Ishikawa (cell line): ENCODE results near the gene PCDHGA8.

Experiments
- EGR1 ChIP-seq: IDR thresholded peaks from 2 replicates; pipeline ENCODE4 v1.6.1; 2012
- EP300 ChIP-seq: IDR thresholded peaks from 2 replicates; pipeline ENCODE4 v1.6.1; 2012; ENCODE audit warnings: borderline replicate concordance
- ZBTB7A ChIP-seq: IDR thresholded peaks from 2 replicates; pipeline ENCODE4 v1.6.1; 2012; ENCODE audit warnings: low read depth
- TF ChIP-seq, protein P1 (sequence below): IDR thresholded peaks from 2 replicates; pipeline ENCODE4 v1.6.1; 2012

DNA sequence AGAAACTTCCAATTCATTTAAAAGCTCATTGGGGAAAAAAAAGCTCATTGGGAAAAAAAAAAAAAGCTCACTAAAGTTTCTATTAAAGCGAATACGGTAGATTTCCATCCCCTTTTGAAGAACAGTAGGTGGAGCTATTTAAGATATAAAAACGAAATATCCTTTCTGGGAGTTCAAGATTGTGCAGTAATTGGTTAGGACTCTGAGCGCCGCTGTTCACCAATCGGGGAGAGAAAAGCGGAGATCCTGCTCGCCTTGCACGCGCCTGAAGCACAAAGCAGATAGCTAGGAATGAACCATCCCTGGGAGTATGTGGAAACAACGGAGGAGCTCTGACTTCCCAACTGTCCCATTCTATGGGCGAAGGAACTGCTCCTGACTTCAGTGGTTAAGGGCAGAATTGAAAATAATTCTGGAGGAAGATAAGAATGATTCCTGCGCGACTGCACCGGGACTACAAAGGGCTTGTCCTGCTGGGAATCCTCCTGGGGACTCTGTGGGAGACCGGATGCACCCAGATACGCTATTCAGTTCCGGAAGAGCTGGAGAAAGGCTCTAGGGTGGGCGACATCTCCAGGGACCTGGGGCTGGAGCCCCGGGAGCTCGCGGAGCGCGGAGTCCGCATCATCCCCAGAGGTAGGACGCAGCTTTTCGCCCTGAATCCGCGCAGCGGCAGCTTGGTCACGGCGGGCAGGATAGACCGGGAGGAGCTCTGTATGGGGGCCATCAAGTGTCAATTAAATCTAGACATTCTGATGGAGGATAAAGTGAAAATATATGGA is 38.1 kb downstream of the PCDHGA8 start, which contains the start of gene PCDHGA12:
- TF ChIP-seq, protein P1, sequence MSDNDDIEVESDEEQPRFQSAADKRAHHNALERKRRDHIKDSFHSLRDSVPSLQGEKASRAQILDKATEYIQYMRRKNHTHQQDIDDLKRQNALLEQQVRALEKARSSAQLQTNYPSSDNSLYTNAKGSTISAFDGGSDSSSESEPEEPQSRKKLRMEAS = no peak
- no peak for TF ChIP-seq EP300
- TF ChIP-seq ZBTB7A = no peak
- no peak for TF ChIP-seq EGR1
